GM21390 (cell line): ENCODE measurements around the gene ZSCAN20.

ENCODE experiments used
- ATAC-seq: cut with Tn5 transposase; IDR thresholded peaks from one replicate; pipeline ENCODE4 v1.9.1; 2021; ENCODE audit not compliant: unreplicated experiment

Gene ZSCAN20

DNA sequence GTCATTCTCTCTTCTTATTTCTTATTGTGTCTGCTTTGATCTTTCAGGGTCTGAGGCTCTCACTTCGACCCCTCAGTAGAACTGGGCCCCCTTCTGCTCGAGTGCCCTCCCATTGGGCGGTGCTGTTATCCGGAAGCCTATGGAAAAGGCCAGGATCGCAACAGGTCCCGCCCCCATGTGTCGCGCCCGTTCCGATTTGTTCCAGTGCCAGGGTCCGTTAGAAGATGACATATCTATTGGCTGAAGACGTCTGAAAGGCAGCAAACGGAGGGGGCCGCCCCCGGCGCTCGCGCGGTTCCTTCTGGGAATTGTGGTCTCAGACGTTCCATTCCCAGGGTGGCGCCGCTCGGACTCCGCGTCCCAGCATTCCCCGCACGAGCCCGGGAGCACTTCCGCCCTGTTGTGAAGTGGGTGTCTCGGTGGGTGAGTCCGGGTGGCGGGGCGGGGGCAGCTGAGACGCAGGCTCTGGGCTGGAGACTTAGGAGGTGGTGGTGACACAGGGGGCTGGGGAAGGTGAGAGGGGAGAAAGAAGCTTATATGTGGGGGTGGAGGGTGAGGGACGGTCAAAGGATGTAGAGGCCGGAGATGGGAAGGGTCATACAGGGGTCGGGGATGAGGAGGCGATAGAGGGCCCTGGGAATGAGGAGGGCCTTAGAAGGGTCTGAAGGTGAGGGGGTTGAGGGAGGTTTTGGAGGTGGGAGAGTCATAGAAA lies at the start of gene ZSCAN20:
ZSCAN20 (plus strand) TSS at position 377 of the 712 bp plus-strand sequence. CDS start 6,644 bp downstream, outside the sequence.
- peak; percentile 95 for ATAC-seq

DNA sequence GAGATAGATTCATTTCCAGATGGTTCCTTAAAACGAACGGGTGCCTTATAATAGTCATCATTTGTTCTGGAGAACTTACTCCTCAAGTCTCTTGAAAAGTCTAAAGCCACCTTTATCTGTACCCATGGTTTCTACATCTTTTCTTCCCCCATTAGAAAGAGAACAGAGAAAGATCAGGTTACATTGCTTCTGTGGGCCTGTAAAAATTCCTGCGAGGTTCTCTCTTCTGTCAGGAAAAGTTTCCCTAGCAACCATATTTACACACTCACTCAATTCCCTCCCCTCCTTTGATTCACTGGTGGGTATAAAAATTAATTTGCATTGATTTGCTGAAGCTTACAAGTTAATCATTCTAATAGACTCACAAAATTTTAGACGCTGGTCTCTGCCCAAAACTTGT lies 48.2 kb upstream of the ZSCAN20 start:
- no peak for ATAC-seq

DNA sequence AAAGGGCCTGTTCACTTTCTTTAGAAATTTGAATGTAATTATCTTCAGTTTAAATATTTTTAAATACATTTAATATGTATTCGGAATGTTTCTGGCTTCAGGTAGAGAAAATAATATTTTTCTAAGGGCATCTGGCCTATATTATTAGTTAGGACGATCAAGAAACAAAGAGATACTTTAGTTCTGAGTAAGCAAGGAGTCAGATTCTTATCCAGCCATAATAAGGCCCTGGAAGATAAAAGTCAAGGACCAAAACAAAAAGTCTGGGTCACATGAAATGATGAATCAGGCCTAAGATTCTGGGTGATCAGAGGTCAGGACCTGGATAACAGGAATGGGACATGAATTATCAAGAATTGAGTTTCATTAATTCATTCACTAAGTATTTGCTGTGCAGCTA lies 47.8 kb upstream of the ZSCAN20 start:
- ATAC-seq = no peak

DNA sequence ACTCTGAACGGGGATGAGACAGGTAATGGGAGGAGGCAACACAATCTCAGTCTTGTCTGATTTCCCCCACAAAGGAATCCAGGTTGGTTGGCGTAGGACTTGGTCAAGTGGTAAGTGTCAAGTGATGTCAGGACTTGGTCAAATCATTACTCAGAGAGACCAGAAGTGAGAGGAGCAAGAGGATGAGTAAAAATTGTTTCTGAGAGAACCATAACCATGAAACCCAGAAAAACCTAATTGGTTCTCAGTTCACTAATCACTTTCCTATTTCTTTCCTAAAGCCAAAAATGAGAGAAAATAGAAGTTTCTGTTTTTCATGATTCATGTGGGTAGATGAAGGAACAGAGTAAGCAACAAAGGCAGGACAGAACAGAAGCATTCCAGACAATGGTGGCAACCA lies 46.5 kb upstream of the ZSCAN20 start:
- ATAC-seq = no peak

DNA sequence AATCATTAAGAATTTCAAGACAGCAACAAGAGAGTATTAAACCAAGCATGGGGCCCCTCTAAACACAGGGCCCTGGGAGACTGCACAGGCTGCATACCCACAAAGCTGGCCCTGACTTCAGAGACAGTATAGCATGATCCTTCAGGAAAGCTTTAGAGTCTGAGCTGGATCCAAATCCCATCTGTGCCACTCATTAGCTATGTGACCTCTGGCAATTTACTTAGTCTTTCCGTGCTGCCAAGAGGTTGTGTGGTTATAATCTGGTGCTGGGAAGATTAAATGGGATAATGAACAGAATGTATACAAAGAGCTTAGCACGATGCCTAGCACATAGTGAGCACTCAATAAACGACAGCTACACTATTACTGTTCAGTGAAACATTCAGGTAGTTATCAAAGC lies 45.5 kb upstream of the ZSCAN20 start:
- no peak for ATAC-seq

DNA sequence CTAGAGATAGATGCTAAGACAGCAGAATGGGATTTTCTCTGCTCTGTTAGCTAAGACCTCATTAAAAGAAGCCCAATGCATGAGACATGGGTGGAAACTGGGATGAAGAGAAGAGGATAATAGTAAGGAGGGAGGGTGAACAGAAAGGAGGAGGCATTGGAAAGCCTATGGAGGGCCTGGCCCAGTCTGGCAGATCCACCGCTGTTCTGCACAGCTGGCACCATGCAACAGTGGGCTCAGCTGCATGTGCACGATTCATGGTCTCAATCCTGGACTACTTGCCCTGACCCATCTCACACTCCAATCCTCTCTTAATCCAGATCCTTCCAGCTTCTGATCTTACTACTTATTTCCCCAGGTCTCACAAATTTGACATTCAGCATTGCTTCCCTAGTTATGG lies 43.8 kb upstream of the ZSCAN20 start:
- ATAC-seq = no peak

DNA sequence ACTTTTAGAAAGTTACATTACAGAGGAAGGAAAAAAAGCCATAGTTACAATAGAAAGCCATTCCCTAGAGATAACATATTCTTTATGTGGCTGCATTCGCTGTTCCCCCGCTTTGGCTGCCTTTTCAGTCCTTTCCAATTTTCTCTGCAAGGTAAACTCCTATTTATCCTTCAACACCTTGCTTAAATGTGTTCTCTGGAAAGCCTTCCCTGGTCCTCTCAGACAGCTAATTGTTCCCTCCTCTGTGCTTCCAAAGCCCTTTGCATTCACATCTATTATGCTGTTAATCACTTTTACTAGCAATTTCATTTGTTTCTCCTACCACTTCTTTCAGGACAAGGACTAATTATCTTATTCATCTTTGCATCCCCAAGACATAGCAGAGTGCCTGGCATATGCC lies 43.1 kb upstream of the ZSCAN20 start:
- ATAC-seq = no peak

DNA sequence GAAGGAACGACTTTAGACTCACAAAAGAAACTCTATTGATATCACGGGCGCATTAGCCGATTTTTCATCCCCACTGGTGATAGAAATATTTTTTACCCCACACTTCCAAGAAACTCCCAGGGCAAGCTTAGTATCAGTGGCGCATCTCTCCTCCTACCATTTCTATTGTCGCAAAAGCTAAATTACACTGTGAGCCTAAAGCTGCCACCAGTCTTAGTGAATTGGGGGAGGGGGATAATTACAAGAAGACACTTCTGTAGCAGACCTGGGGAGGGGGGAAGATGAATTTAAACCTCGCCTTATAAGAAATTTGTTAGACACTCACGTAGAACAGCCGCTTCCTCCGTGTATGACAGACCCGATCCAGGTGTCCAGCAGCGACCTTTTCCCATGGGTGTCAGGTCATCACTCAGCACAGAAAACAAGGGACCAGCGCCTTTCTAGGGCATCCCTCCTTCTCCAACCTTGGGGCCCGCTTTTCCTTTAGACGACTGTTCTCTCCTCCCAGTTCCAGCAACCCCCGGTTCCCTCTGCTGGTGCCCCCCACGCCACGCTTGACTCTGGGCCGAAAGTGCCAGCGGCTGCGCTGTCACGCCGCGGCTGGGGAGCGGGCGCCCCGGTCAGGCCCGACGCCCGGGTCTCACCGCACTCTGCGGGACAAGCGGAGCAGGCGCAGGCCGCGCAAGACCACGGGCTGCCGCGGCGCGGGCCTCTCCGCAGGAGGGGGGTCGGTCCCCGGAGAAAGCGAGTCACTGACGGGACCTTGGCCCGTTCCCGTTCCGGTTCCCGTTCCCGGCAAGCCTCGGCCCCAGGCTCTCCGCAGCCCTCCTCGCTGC lies 42.4 kb upstream of the ZSCAN20 start:
- peak; percentile 9 for ATAC-seq

DNA sequence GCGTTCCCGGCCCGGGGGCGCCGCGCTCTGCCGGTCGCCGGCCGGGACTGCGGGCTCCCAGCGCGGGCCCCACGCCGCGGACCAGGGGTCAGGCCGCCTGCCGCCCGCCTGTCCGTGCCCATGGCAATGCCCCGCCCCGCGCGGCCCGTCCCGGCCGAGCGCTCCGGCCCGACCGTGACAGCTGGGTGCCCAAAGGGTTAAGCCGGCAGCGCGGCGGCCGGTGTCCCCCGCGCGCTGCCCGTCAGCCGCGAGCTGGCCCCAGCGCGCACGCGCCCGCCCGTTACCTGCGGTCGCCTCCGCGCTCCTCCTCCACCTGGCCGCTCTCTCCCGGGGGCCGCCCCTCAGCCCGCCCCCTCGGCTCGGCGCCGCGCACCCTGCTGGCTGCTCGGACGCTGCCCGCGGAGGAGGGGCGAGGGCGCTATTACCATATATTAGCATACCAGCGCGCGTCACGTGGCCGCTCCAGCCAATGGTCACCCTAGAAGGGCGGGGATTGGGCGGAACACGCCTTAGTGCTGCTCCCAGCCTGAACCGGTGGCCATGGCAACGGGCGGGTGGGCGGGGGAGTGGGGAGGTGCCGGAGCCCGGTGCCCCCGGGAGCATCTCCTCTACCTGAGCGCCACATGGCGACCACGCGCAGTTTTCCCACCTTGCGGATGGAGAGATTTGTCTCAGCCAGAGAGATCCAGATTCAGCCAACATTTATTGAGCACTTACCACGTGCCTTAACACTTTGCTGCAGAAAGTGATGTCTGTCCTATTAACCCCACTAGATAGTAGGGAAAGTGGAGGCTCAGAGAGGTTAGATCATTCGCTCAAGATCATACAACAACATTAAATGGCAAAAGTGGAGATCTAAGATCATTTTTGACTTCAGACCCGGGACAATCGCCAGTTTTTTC lies 41.5 kb upstream of the ZSCAN20 start, which contains the start of gene PHC2:
PHC2 (minus strand) TSS at position 404 of the 902 bp plus-strand sequence. CDS start 55,556 bp downstream, outside the sequence.
- ATAC-seq = peak; percentile 93

DNA sequence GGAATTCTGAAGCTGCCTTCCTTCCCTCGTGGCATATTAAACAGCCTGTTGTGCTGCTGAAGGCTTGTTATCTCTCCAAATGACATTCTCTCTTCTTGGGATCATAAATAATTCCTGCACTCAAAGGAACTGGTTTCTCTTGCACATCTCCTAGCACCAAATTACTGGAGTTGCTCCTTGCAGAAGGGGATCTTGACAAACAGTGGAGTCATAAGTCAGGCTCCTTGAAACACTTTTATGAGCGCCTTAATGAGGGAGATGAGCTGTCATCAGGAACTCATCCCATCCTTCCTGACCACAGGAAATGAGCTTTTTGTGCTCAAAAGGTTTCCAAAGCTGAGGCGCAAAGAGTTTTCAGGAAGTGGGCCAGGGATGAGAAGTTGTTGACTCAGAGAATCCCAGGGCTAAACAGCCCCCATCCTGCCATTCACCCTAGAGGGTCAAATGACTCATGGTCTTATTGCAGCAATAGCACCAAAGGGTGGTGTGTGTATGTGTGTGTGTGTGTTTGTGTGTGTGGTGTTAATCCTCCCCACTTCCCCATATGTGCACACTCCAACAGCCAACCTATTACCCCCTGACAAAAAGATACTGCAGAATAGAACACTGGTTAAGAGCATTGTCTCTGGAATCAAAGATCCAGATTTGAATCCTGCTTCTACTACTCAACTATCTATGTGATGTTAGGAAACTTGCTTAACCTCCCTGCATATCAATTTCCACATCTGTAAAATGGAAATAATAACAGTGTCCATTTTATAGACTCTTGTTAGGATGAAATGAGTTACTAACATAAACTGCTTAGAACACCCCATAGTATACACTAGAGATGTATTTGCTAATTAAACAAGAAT lies 38.7 kb upstream of the ZSCAN20 start:
- ATAC-seq = no peak

DNA sequence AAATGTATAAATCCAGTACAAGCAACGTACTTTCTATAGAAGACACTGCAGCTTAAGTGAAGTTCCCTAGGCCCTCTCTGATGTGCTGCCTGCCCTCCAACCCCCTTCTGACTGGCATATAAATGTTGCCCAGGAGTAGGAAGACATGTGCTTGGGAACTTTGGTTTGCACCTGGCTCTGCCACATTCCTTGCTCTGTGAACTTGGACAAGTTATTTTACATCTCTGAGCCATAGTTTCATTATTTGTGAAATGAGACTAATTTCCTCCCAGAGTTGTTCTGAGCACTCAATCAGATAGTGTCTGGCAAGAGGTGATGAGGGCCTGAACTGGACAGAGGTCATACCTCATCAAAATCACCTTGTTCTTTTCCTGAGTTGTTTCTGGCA lies 38.1 kb upstream of the ZSCAN20 start:
- ATAC-seq = no peak

DNA sequence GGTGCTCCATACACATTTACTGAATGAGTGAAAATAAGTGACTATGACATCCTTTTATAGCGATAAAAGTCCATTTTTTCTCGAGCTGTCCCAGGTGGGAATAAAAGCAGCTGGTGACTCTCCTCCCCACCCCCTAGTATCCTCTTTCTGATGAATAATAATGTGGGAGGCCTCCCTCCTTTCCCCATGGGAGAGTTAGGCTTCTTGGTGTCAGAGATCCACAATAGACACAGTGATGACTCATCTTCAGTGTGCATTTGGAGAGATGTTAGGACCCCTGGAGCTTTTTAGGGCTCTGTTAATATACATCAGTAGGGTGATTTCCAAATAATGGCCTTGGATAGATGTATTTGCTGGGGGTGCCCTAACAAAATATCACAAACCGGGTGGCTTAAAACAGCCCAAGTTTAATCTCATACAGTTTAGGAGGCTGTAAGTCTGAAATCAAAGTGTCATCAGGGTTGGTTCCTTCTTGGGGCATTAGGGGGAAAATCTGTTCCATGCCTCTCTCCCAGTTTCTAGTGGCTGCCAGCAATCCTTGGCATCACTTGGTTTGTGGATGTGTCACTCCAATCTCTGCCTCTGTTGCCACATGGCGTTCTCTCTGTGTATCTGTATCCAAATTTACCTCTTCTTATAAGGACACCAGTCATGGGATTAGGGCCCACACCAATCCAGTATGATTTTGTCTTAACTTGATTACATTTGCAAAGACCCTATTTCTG lies 37.2 kb upstream of the ZSCAN20 start:
- no peak for ATAC-seq

DNA sequence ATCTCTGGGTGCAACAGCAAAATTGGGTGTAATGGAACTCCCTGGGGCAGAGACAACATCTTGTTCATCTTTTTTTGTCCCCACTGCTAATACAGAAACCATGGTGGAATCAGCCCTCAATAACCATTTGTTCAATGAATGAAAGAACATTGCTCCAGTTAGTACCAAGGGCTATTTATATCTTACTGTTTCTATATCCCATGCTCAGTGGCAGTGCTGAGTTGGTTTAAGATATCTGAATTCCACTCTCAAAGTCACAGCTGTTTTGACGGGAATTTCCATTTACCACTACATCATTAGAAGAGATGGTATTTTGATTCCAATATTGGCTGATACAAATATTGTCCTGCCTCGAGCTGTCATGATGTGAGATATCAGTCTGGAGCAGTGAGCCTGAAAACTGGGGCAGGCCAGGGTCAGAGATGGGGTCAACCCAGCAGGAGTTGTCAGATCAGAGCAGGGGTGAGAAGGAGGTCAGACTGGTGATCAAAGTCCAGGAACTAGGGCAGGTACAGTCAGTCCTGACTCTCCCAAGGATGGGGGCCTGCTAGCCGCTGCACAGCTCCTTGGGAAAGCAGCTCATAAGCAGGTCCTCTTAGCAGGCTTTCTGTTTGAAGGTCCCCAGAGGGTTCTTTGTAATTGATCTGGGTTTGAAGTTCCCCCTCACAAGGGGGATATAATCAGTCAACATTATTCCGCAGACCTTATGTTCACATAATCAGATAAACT lies 35.7 kb upstream of the ZSCAN20 start:
- no peak for ATAC-seq

DNA sequence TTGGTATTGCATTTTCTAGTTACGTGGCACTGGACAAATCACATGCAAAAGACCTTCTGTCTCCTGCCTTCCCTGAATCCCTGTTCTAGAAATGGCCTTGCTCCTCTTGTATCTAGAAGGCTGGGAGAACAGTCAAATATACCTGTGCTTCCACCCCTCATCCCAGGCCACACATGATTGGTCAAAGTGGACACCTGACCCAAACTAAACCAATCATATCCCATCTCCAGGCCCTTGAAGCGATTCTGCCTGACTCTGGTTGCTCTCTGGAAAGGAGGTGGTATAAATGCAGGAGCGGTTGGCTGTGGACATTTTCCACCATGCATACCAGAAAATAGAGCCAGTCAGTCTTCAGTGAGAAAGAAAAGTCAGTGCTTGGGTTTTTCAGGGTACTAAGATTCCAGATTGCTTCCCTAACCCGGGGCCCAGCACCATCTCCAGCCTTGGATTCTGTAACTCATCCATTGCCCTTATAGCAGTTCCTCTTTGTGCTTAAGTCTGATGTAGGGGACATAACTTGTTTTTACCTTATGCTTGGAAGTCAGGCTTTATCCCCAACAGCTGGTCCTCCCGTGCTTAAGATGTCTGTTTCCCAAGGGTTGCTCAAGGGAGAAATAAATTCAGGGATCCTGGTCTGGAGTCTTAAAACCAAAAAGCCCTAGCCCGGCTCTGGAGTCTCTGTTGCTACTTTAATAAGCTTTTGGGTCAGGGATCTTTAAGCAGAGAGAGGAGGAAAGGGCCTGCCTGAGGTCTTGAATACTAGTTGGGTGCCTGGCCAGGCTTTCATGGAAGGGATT lies 33.9 kb upstream of the ZSCAN20 start:
- ATAC-seq = no peak

DNA sequence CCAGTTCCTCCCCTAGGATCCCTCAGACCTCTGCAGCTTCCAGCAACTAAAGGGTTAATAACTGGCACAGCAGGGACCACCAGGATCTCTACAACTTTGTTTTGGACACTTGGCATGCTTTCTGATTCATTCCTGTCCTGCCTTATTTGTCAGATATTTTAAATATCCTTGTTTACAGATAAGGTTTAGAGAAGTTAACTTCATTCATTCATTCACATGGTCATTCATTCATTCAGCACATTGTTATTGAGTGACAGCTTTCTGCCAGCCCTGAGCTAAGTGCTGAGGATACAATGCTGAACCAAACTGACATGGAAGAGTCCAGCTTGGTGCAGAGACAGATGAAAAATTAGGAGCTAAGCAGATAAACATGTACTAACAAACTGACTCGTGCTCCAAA lies 32.8 kb upstream of the ZSCAN20 start:
- ATAC-seq = no peak

DNA sequence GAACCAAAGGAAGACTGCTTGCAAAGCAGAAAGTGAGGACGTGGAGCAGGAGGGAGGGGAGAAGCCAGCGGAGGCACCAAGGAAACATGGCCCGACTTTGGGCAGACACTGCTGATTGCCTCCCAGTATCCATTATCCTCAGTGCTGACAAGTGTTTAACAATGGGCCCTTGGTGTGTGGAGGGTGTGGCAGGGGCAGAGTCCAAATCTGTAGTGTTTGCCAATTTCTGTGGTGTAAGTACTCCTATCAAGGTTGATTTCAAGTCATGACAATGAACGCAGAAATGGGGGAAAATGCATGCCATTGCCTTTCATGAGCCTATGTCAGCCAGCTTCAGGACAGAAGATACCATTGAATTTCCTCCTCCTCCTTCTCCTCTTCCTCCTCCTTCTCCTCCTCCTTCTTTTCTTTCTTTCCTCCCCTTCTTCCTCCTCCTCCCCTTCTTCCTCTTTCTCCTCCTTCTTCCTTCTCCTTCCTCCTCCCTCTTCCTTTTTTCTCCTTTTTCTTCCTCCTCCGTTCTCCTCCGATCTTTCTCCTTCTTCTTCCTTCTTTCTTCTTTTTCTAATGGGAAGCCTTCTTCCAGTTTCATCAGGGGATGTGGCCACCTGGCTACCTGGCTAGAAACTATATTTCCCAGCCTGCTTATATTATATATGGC lies 31.2 kb upstream of the ZSCAN20 start:
- ATAC-seq = no peak

DNA sequence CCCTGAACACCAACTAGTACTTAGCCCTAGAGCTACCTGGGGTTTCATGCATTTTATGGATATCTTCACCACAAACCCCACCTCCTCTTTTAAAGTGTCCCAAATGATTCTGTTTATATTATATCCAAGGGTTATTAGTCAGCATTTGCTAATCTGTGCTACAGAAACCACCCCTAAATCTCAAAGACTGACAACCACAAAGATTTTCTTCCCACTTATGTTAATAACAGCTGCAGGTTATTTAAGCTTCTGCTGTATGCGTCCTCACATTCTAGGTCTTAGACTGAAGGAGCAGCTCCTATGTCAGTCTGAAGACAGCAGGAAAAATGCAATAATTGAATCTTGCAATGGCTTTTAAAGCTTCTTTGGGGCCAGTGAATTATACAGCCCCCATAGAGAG lies 30.3 kb upstream of the ZSCAN20 start:
- ATAC-seq = no peak
